GM18517 (cell line): ENCODE results near the gene LIN28B.
"Not testable (repeated sequence)": the region's sequence is repeated elsewhere in the genome, so short reads cannot be mapped to it uniquely, and the experiment has no call there.

Source experiments
- ATAC-seq: cut with Tn5 transposase; IDR thresholded peaks from one replicate; pipeline ENCODE4 v1.9.1; 2021; ENCODE audit warnings: mild to moderate bottlenecking, moderate library complexity; ENCODE audit not compliant: unreplicated experiment

LIN28B gene

GRCh38 chr6:104955927-104956730 lies 778 bp upstream of the LIN28B start:
- ATAC-seq = no peak

GRCh38 chr6:104957301-104958177 lies 632 bp downstream of the LIN28B start:
- no peak for ATAC-seq

GRCh38 chr6:104958178-104959025 lies 1.5 kb downstream of the LIN28B start:
- no peak for ATAC-seq

- ATAC-seq = no peak
These were observed 2.3 kb downstream of the LIN28B start for GRCh38 chr6:104959026-104959858.

- no peak for ATAC-seq
These were observed 12.2 kb downstream of the LIN28B start for GRCh38 chr6:104969108-104969507.

GRCh38 chr6:104969785-104970581 lies 13.1 kb downstream of the LIN28B start:
- ATAC-seq = no peak

GRCh38 chr6:104973404-104973803 lies 16.5 kb downstream of the LIN28B start:
- ATAC-seq = no peak

- no peak for ATAC-seq
These were observed 26.4 kb downstream of the LIN28B start for GRCh38 chr6:104983296-104983695.

GRCh38 chr6:104983776-104984175 lies 26.9 kb downstream of the LIN28B start:
- no peak for ATAC-seq

GRCh38 chr6:104984831-104985230 lies 27.9 kb downstream of the LIN28B start:
- no peak for ATAC-seq

- not testable (repeated sequence) for ATAC-seq
These were observed 29.0 kb downstream of the LIN28B start for GRCh38 chr6:104985875-104986274.

- ATAC-seq = no peak
These were observed 29.7 kb downstream of the LIN28B start for GRCh38 chr6:104986625-104987024.

GRCh38 chr6:104987218-104987617 lies 30.3 kb downstream of the LIN28B start:
- ATAC-seq = no peak

GRCh38 chr6:104990085-104990484 lies 33.2 kb downstream of the LIN28B start:
- no peak for ATAC-seq

GRCh38 chr6:104991062-104991461 lies 34.2 kb downstream of the LIN28B start:
- ATAC-seq = not testable (repeated sequence)

GRCh38 chr6:104993576-104993975 lies 36.7 kb downstream of the LIN28B start:
- not testable (repeated sequence) for ATAC-seq

- no peak for ATAC-seq
These were observed 39.2 kb downstream of the LIN28B start for GRCh38 chr6:104995989-104996617.

GRCh38 chr6:105001063-105001462 lies 44.2 kb downstream of the LIN28B start:
- no peak for ATAC-seq

- ATAC-seq = no peak
These were observed 45.0 kb downstream of the LIN28B start for GRCh38 chr6:105001906-105002305.
